Right lobe of liver (tissue), 6 donors: ENCODE results near the gene EXOC3L2. TPM values are rescaled to one million over a fixed set of nuclear protein-coding genes. Genes with fewer than 3 reads are reported as not detected.
A peak's percentile ranks its signal among the peaks of the same experiment; 100 is the strongest.

Experiments used
- ATAC-seq, 4 donors: fragments of 200-7000 bp; cut with Tn5 transposase; one replicate each; pipeline ENCODE4 v1.9.1; 2020; ENCODE audit warnings: mild to moderate bottlenecking in 4 of 4, moderate library complexity in 4 of 4
- DNase-seq, 3 donors: peaks; one replicate each; pipeline ENCODE4 v3.0.0-alpha.2; 2020
- H3K27ac ChIP-seq, 3 donors: fragments of 200-600 bp; one replicate each; pipeline ENCODE4 v1.8.0; 2022
- H3K27me3 ChIP-seq, 2 donors: fragments of 200-600 bp; one replicate each; pipeline ENCODE4 v1.8.0; 2022
- H3K36me3 ChIP-seq, 4 donors: fragments of 200-600 bp; sonication (generic) in 1 of 4; one replicate each; pipeline versions ENCODE4 v1.5.1 to v1.8.0; 2017 to 2022; ENCODE audit warnings: control low read depth in 1 of 4
- H3K4me1 ChIP-seq, 4 donors: fragments of 200-600 bp; sonication (generic) in 1 of 4; one replicate each; pipeline versions ENCODE4 v1.5.1 to v1.8.0; 2017 to 2022; ENCODE audit warnings: control low read depth in 1 of 4
- H3K4me3 ChIP-seq, 3 donors: fragments of 200-600 bp; one replicate each; pipeline ENCODE4 v1.8.0; 2022
- H3K9me3 ChIP-seq, 4 donors: fragments of 200-600 bp; sonication (generic) in 1 of 4; one replicate each; pipeline versions ENCODE4 v1.5.1 to v1.8.0; 2017 to 2022; ENCODE audit warnings: control low read depth in 1 of 4
- POLR2A ChIP-seq: fragments of 450-650 bp; IDR thresholded peaks from one replicate; pipeline ENCODE4 v1.6.1; 2017; ENCODE audit warnings: antibody characterized with exemption, mild to moderate bottlenecking
- WGBS: methylation state at CpG from one replicate; pipeline ENCODE4 v1.1.6; 2018; ENCODE audit warnings: low coverage, low lambda C conversion rate; ENCODE audit not compliant: insufficient coverage; ENCODE audit errors: missing lambda C conversion rate; 5-methylcytosine and 5-hydroxymethylcytosine counted together
- intact Hi-C, 2 donors: fragments of 100-400 bp; cut with DNase I; formaldehyde crosslinking; loops; one replicate each; pipeline versions ENCODE4 v1.11.2 to v1.14.1; 2022
- total RNA-seq, 6 experiments: library from RNA; depleted of rRNA in 2 of 6; stranded (reverse); fragments of >200 nt in 2 of 6; fragmentation: NEBNext Ultra II Directional in 3 of 6; extraction: Animal tissue kit (Norgen Biotek cat#: 25700) in 3 of 6; gene quantifications; one replicate each; pipeline versions ENCODE4 v1.1.0 to v1.2.4, GENCODE V29; 2016 to 2023
- TF ChIP-seq, protein P1 (sequence below), 4 donors: fragments of 200-600 bp in 3 of 4; fragments of 450-650 bp in 1 of 4; IDR thresholded peaks; one replicate each; pipeline versions ENCODE4 v1.5.1 to v1.8.0; 2016 to 2022; ENCODE audit warnings: antibody characterized with exemption in 4 of 4, mild to moderate bottlenecking in 2 of 4
- donor health status: DM: no; HTN: yes; CAD: no.
- donor health status: DM: no; HTN: no; CAD: no.
- donor health status: DM: no; HTN: no; CAD: no.
- donor health status: DM: no; HTN: yes; CAD: no.
- donor health status: DM: no; HTN: yes; CAD: no.

EXOC3L2 gene
- total RNA-seq, 6 experiments from 2014 or later: 1.8 to 6.9 (median 4.4) TPM

GRCh38 chr19:45256836-45257235 lies 11.6 kb upstream of the EXOC3L2 start:
- H3K4me1 ChIP-seq: peaks cover 0 to 12% (median 0%) of the 10 kb centered on the region in 4 donors
- H3K27me3 ChIP-seq: no peaks in the 10 kb centered on the region
- WGBS: 94% methylated on average over 4 of the region's 4 CpGs
- intact Hi-C loops: no loop called here
- H3K27ac ChIP-seq: no peak overlapping the region
- no peak overlapping the region for H3K4me3 ChIP-seq
- no peak for ATAC-seq
- no peak for DNase-seq
- H3K9me3 ChIP-seq: no peaks in the 10 kb centered on the region
- no peaks in the 10 kb centered on the region for H3K36me3 ChIP-seq
- TF ChIP-seq POLR2A: no peak
- TF ChIP-seq, protein P1, sequence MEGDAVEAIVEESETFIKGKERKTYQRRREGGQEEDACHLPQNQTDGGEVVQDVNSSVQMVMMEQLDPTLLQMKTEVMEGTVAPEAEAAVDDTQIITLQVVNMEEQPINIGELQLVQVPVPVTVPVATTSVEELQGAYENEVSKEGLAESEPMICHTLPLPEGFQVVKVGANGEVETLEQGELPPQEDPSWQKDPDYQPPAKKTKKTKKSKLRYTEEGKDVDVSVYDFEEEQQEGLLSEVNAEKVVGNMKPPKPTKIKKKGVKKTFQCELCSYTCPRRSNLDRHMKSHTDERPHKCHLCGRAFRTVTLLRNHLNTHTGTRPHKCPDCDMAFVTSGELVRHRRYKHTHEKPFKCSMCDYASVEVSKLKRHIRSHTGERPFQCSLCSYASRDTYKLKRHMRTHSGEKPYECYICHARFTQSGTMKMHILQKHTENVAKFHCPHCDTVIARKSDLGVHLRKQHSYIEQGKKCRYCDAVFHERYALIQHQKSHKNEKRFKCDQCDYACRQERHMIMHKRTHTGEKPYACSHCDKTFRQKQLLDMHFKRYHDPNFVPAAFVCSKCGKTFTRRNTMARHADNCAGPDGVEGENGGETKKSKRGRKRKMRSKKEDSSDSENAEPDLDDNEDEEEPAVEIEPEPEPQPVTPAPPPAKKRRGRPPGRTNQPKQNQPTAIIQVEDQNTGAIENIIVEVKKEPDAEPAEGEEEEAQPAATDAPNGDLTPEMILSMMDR (IDR thresholded peaks at IDR 0.05): no peak

DNA sequence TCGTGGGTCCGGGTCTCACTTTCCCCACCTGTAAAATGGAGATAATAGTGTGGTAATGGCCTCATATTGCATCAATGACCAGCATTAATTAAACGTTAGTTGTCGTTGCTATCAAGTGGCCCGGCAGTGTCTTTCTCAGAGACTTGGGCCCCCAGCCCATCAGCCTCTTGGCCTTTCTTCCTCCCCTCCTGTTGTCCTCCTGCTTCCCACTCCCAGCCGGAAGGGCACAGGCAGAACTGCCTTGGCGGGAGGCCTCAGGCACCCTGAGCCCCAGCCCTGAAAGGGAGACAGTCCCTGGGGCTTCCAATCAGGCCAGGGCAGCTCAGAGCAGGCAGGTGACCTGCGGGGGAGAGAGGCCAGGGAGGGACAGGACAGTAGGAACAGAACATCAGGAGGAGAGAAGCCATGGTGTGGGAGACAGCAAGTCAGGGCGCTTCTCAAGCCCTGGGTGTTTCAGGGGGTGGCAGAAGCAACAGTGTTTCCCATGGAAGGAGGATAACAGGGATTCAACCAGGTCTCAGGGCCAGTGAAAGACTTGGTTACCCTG lies 10.5 kb upstream of the EXOC3L2 start:
- no peaks in the 10 kb centered on the region for H3K9me3 ChIP-seq
- 77% methylated on average over 6 of the region's 9 CpGs for WGBS
- H3K4me3 ChIP-seq: no peak overlapping the region
- intact Hi-C loops: no loop called here
- no peak overlapping the region for H3K27ac ChIP-seq
- H3K4me1 ChIP-seq: peaks cover 0 to 12% (median 0%) of the 10 kb centered on the region in 4 donors
- TF ChIP-seq, protein P1 (IDR thresholded peaks at IDR 0.05): no peak
- no peak for TF ChIP-seq POLR2A
- peak in 3 of 4 donors; percentile 7 to 25 (median 11) for ATAC-seq
- no peak for DNase-seq
- H3K27me3 ChIP-seq: no peaks in the 10 kb centered on the region
- no peaks in the 10 kb centered on the region for H3K36me3 ChIP-seq

DNA sequence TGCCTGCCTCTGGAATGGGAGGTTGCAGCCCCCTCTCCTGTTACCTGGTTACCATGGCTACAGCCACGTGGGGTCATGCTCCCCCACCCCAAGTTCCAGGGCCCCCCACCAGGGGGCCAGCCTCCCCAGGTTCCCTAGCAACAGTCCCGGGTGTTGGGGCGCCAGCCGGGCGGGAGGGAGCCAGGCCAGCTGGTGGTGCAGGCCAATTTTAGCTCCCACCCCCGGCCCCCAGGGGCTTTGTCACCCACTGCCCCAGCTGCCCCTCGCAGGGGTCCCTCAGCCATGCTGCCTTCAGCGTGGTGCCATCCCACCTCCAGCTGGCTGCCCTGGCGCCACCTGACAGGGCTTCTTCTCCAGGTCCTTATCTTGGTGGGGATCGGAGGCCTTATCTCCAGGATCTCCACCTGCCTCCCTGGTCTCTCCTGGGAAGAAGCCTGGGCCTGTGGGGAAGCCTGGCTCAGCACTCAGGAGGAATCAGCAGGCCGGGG lies 8.9 kb upstream of the EXOC3L2 start:
- H3K36me3 ChIP-seq: no peaks in the 10 kb centered on the region
- ATAC-seq (no peak), DNase-seq (no peak)
- H3K27me3 ChIP-seq: no peaks in the 10 kb centered on the region
- H3K9me3 ChIP-seq: no peaks in the 10 kb centered on the region
- TF ChIP-seq, protein P1 (IDR thresholded peaks at IDR 0.05): no peak
- no peak for TF ChIP-seq POLR2A
- 83% methylated on average over 6 of the region's 11 CpGs for WGBS
- intact Hi-C loops: no loop called here
- peaks cover 0 to 12% (median 0%) of the 10 kb centered on the region in 4 donors for H3K4me1 ChIP-seq
- no peak overlapping the region for H3K27ac ChIP-seq
- H3K4me3 ChIP-seq: no peak overlapping the region

GRCh38 chr19:45253396-45254027 lies 8.3 kb upstream of the EXOC3L2 start:
- TF ChIP-seq, protein P1 (IDR thresholded peaks at IDR 0.05): no peak
- no peak for TF ChIP-seq POLR2A
- no peaks in the 10 kb centered on the region for H3K36me3 ChIP-seq
- no peak overlapping the region for H3K27ac ChIP-seq
- 62% methylated on average over 8 of the region's 12 CpGs for WGBS
- H3K27me3 ChIP-seq: no peaks in the 10 kb centered on the region
- ATAC-seq (no peak), DNase-seq (no peak)
- no peaks in the 10 kb centered on the region for H3K9me3 ChIP-seq
- no peak overlapping the region for H3K4me3 ChIP-seq
- intact Hi-C loops: no loop called here
- H3K4me1 ChIP-seq: peaks cover 0 to 12% (median 0%) of the 10 kb centered on the region in 4 donors
